Dendritic cell treated with granulocyte-macrophage colony-stimulating factor and Interleukin-4, amounts not matched to agents 40 ng/mL and 50 ng/mL, for 4 days (primary cell): Measurements from ENCODE around the gene CCNY.

Source experiments
- H3K27ac Mint-ChIP-seq: one replicate; pipeline ENCODE4 v1.8.0; 2022; ENCODE audit warnings: mild to moderate bottlenecking, mixed read lengths
- H3K27me3 Mint-ChIP-seq: one replicate; pipeline ENCODE4 v1.8.0; 2022; ENCODE audit warnings: mild to moderate bottlenecking, mixed read lengths
- H3K36me3 Mint-ChIP-seq: one replicate; pipeline ENCODE4 v1.8.0; 2022; ENCODE audit warnings: low read depth, mixed read lengths
- H3K4me1 Mint-ChIP-seq: one replicate; pipeline ENCODE4 v1.8.0; 2022; ENCODE audit warnings: low read depth, mixed read lengths
- H3K4me3 Mint-ChIP-seq: one replicate; pipeline ENCODE4 v1.8.0; 2022; ENCODE audit warnings: mild to moderate bottlenecking, moderate library complexity, mixed read lengths
- H3K9me3 Mint-ChIP-seq: one replicate; pipeline ENCODE4 v1.8.0; 2022; ENCODE audit warnings: mixed read lengths
- intact Hi-C: fragments of 100-400 bp; cut with micrococcal nuclease; formaldehyde crosslinking; loops from one replicate; pipeline ENCODE4 v1.15.0; 2022

The CCNY gene

DNA sequence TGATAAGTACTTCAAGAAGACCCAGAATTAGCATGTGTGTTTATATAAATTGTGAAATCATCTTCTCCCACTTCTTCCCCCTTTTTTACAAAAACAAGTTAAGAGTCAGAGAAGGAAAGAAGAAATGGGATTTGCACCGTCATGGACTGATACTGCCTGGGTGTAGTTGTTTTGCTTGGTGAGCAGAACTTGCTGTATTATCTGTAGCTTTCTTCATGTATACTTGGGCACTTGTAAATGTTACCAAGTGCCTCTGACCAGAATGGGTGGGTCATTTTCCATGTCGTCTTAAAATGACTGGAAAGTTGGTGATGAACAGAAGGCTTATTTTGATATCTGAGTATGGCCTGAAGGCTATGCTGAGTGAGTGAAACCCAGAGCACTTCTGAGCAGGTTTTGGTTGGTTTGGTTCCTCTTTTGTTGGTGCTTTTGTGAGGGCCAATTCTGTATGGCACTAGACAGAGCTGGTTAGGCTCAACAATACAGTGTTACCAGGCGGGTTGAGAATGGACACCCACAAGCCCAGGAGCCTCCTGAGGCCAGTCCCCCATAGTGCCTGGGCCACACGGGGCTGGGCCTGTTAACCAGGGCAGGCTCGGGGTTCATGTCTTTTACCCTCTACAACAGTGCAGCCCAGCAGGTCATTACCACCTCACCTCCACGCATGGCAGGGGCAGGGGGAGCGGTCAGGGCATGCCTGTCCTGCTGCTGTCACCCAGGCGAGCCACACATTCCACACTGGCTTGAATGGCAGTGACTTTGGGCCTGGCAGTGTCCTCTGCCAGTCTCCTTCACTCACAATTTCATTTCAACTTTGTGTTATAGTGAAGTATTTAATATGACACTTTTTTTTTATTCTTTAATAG, 115.1 kb downstream of the CCNY start:
- Mint-ChIP-seq H3K27ac (peak overlapping the region; percentile 91), H3K4me1 (peaks cover 81% of the 10 kb centered on the region), H3K9me3 (no peaks in the 10 kb centered on the region), H3K4me3 (peak overlapping the region; percentile 53), H3K27me3 (no peaks in the 10 kb centered on the region), H3K36me3 (peaks cover 5% of the 10 kb centered on the region)
- intact Hi-C loops = loop anchor here (2.0 to 10.0 kb wide), 3 partner anchors 77 to 325 kb away; partner anchors contain the start of genes CCNY and CREM

DNA sequence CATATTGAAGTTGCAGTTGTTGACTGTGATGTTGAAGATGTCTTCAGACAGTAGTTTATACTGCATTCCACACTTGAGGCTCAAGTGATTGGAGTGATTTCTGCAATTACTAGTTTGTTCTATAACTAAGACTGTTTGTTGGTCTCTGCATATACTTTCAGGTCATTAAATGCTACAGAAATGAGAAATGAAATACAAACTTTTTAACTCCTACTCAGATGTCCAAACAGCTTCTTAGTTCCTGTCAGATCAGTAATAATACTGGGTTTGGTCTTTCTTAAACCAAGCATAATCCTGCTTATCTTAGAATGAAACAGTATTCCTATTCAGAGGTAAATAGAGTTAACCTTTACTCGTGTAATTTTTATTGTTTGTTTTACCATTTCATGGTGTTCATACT, 115.9 kb downstream of the CCNY start:
- Mint-ChIP-seq H3K9me3 (no peaks in the 10 kb centered on the region), H3K4me3 (peak overlapping the region; percentile 27), H3K4me1 (peaks cover 81% of the 10 kb centered on the region), H3K27me3 (no peaks in the 10 kb centered on the region), H3K36me3 (peaks cover 9% of the 10 kb centered on the region), H3K27ac (peak overlapping the region; percentile 91)
- intact Hi-C loops = loop anchor here (5.0 to 10.0 kb wide), 2 partner anchors 77 to 115 kb away; partner anchors contain the start of gene CCNY

DNA sequence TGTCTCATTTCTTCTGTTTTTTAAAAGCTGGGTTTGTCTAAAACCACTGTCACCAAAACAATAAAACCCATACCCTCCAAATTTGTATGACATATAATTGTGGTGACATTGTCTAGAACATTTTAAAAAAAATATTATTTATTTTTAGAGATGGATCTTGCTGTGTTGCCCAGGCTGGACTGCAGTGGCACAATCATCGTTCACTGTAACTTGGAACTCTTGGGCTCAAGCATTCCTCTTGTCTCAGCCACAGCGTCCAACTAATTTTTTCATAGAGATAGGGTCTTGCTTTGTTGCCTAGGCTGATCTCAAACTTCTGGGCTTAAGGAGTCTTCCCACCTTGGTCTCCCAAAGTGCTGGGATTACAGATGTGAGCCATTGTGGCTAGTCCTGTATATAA, 116.5 kb downstream of the CCNY start:
- peaks cover 16% of the 10 kb centered on the region for H3K36me3 Mint-ChIP-seq
- no peaks in the 10 kb centered on the region for H3K9me3 Mint-ChIP-seq
- H3K4me3 Mint-ChIP-seq = no peak overlapping the region
- intact Hi-C loops = loop anchor here (5.0 to 10.0 kb wide), 2 partner anchors 78 to 116 kb away; partner anchors contain the start of gene CCNY
- no peaks in the 10 kb centered on the region for H3K27me3 Mint-ChIP-seq
- H3K27ac Mint-ChIP-seq = no peak overlapping the region
- H3K4me1 Mint-ChIP-seq = peaks cover 84% of the 10 kb centered on the region

DNA sequence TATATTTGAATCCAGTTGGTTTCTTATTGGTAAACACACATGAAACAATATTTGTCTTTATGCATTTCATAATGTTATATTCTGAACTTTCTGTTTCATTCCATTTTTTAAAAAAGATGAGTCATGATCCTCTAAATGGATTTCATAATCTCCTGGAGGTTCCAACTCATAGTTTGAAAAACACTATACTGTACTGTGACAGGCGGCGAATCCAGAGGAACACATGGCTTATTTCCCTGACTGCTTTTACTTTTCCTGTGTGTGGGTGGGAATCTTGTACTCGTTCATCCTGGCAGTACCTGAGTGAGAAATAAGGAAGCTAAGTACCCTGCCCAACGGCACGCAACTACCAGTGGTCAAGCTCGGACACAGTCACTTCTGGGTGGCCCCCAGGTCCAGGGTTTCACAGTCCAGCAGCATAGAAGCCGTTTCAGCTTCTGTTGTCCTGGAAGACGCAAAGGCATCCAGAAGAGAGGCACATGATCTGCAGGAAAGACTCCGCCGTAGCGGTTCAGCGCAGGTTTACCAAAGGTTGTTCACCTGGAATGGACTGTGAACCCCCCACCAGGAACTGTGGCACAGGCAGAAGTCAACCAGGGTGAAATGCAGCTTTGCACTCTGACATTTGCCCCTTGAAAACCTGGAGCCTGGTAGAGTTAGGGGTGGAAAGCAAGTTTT, 117.7 kb downstream of the CCNY start:
- peak overlapping the region; percentile 80 for H3K27ac Mint-ChIP-seq

DNA sequence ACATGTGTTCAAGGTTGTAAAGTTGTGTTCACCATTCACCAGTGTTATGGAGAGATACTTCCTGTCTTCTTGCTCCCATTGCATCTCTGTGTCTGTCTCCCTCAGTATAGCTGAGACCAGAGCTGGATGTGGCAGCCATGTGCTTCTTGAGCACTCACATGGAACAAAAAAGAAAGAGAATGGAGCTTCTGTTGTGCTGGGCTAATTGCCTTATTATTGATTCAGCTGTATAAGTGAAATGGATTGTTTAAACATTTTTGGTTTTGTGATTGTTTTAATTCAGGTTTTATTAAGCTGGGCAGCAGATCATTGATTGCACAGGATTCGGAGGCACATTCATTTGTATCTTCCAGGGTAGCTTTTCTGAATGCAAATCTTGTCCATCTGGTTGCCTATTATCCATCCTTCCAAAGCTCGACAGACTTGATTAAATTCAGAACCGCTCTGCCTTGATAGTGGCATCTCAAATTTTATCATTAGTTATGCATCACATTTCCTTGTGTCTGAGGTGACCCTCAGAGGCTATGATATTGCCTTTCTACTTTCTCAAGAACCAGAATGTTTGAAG, 119.9 kb downstream of the CCNY start:
- Mint-ChIP-seq H3K9me3 (no peaks in the 10 kb centered on the region), H3K27me3 (no peaks in the 10 kb centered on the region), H3K27ac (no peak overlapping the region), H3K4me1 (peaks cover 54% of the 10 kb centered on the region), H3K4me3 (no peak overlapping the region), H3K36me3 (peaks cover 24% of the 10 kb centered on the region)
- intact Hi-C loops = loop anchor here (10.0 kb wide), 1 partner anchor 81 kb away; no protein-coding TSS in a partner anchor

More for the DNA sequence above, 117.7 kb downstream of the CCNY start:
- no peaks in the 10 kb centered on the region for H3K9me3 Mint-ChIP-seq
- peaks cover 75% of the 10 kb centered on the region for H3K4me1 Mint-ChIP-seq
- peak overlapping the region; percentile 35 for H3K4me3 Mint-ChIP-seq
- H3K27me3 Mint-ChIP-seq = no peaks in the 10 kb centered on the region
- H3K36me3 Mint-ChIP-seq = peaks cover 18% of the 10 kb centered on the region
- intact Hi-C loops = loop anchor here (5.0 to 10.0 kb wide), 2 partner anchors 79 to 117 kb away; partner anchors contain the start of gene CCNY

DNA sequence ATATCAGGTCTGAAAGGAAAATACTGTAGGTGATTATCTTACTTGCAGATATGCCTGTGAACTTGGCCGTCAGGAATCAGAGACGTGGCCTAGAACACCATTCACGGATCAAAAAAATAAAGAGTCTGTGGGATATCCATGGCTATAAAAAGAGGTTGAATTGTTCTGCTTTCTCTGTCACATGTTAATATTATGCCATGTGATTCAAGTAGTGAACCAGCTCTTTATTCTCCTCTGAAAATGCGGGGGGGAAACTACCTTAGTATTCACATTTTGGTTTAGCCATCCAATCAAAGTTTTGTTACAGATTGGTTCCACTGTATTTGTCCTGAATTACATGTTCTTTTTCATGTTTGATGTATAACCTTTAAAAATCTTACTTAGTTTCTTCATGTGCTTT, 120.5 kb downstream of the CCNY start:
- Mint-ChIP-seq H3K27me3 (no peaks in the 10 kb centered on the region), H3K9me3 (no peaks in the 10 kb centered on the region), H3K4me3 (no peak overlapping the region), H3K4me1 (peaks cover 48% of the 10 kb centered on the region), H3K27ac (no peak overlapping the region), H3K36me3 (peaks cover 24% of the 10 kb centered on the region)
- intact Hi-C loops = loop anchor here (10.0 kb wide), 1 partner anchor 82 kb away; no protein-coding TSS in a partner anchor

DNA sequence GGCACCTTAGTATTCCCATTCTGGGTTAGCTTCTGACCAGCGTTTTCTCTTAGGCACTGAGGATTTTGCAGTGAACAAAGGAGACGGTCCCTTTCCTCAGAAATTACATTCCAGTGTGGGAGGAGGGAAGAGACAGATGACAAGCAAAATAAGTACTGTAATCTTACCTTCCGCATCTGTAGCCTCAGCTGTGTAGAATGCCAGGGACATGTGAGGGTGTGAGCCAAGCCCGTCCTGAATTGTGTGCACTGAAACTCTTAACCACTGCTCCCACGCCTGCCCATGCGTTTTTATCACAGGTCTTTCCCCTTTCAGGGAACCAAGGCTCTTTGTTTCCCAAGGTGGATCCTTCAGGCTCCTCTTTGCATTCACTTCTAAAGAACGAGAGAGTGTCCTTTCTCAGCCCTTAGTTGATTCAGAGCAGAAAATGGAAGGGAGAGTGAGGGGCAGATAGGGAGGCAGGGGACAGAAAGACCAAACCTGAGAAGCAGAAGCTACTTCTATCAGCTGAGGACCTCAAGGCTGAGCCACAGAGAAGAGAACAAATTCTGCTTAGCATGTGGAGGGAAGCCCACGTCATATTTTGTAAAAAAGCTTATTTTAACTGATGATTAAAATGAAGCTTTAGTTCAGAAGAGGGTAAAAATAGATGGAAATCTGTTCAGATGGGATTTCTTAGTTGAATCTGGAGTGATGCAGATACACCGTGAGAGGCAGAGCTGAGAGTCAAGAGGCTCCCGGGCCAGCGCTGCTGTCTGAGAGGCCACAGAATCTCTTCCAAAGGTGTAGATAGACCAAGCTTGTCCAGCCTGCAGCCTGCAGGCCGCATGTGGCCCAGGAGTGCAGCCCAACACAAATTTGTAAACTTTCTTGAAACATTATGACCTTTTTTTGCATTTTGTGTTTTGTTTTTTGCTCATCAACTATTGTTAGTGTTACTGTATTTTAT, 122.5 kb downstream of the CCNY start:
- Mint-ChIP-seq H3K27ac (peak overlapping the region; percentile 51), H3K36me3 (peaks cover 24% of the 10 kb centered on the region), H3K4me1 (peaks cover 43% of the 10 kb centered on the region), H3K4me3 (no peak overlapping the region), H3K9me3 (no peaks in the 10 kb centered on the region), H3K27me3 (no peaks in the 10 kb centered on the region)
- intact Hi-C loops = loop anchor here (10.0 kb wide), 1 partner anchor 84 kb away; no protein-coding TSS in a partner anchor

DNA sequence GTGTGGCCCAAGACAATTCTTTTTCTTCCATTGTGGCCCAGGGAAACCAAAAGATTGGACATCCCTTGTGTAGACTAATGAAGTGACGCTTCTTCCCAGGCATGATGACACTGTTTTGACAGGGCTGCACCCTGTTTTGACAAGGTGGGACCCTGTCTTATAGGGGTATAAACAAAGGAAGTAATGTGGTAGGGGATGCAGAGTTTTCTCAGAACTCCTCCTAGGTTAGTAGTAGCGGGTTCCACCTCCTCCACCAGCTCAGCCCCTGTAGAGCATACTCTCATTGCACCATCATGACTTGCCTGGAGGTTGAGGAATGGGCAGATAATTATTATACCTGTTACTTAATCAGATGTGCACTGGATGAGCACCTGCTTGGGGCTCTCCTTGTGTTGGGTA, 123.1 kb downstream of the CCNY start:
- no peaks in the 10 kb centered on the region for H3K27me3 Mint-ChIP-seq
- peak overlapping the region; percentile 51 for H3K27ac Mint-ChIP-seq
- peaks cover 19% of the 10 kb centered on the region for H3K36me3 Mint-ChIP-seq
- no peaks in the 10 kb centered on the region for H3K9me3 Mint-ChIP-seq
- intact Hi-C loops = loop anchor here (10.0 kb wide), 1 partner anchor 85 kb away; no protein-coding TSS in a partner anchor
- peaks cover 37% of the 10 kb centered on the region for H3K4me1 Mint-ChIP-seq
- H3K4me3 Mint-ChIP-seq = no peak overlapping the region

DNA sequence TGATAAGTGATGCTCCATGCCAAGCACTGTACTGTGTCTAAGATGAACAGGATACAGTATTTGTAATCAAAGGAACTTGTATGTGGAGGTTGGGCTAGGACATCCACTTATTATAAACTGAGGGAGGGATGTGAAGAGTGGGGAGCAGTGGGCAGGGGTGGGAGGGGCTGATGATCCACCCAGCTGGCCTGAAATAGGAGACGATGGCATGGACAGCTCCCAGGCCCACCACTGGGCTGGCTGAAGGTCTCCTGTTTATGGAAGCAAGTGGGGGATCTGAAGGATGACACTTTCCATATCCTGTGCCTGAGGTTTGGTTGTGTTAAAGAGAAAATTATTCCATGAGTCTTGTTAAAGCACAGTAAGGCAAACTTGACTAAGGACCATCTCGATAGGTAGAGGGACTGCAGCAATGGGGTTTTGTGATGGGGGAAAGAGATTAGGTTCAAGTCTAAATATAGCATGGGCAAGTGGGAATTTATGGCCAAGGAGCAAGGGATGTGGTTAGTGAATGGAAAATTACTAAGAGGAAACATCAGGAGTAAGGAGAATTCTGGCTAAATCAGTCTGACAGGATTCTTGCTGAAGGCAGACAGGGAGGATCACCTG, 124.6 kb downstream of the CCNY start:
- Mint-ChIP-seq H3K27ac (peak overlapping the region; percentile 9), H3K4me1 (peaks cover 21% of the 10 kb centered on the region), H3K27me3 (no peaks in the 10 kb centered on the region), H3K36me3 (peaks cover 19% of the 10 kb centered on the region), H3K4me3 (no peak overlapping the region), H3K9me3 (no peaks in the 10 kb centered on the region)
- intact Hi-C loops = no loop called here

DNA sequence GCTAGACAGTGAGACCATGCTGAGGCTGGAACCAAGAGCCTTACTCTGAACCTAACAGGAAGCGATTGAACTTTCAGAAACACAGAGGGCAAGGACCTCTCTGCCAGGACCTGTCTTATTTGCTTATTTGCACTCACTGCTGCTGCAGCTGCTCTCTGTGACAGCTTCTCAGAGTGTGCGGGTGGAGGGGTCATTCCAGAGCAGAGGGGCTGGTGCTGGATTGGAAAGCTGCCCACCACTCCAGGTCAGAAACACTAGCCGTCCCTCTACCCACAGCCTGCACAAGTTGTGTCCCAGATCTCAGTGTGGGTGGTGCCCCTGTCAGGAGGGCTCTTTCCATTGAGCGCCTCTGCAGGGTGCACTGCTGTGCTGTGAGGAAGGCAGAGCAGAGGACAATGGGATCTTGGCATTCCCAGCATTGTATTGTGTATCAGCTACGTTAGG, 126.2 kb downstream of the CCNY start:
- peaks cover 12% of the 10 kb centered on the region for H3K36me3 Mint-ChIP-seq
- peak overlapping the region; percentile 9 for H3K27ac Mint-ChIP-seq
- peaks cover 6% of the 10 kb centered on the region for H3K4me1 Mint-ChIP-seq
- H3K9me3 Mint-ChIP-seq = no peaks in the 10 kb centered on the region
- H3K27me3 Mint-ChIP-seq = no peaks in the 10 kb centered on the region
- H3K4me3 Mint-ChIP-seq = no peak overlapping the region
- intact Hi-C loops = no loop called here

DNA sequence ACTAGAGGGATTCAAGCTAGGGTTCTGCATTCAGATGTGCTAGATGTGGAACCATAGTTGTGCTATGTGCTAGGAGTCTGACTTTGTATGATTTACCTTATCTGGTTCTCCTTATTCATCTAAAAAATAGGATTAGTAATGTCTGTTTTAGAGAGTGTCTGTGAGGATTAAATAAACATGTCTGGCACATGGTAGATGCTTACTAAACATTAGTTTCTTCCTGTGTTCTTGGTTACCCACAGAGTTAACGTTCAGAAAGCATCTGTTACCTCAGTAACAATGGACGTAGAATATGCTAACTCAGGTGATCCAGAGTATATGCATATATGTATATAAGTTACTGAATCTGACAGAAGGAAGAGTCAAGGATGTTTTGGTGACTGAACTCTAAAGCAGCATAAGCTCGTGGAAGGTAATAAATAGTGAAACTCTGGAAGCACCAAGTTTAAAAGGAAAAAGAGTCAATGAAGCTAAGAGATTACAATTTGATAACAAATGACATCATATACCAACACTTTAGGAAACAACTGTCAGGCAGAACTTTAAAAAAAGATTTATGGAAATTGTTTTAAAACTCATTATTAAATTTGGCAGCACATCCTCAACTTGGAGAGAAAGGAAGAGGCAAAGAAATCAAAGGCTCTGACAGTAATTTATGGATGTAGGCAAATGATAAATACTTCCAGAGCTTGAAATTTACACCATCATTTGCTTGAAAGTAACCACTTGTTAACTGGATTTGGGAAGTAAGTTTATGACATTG, 127.0 kb downstream of the CCNY start:
- peaks cover 6% of the 10 kb centered on the region for H3K36me3 Mint-ChIP-seq
- intact Hi-C loops = no loop called here
- no peaks in the 10 kb centered on the region for H3K27me3 Mint-ChIP-seq
- H3K9me3 Mint-ChIP-seq = no peaks in the 10 kb centered on the region
- no peaks in the 10 kb centered on the region for H3K4me1 Mint-ChIP-seq
- no peak overlapping the region for H3K27ac Mint-ChIP-seq
- H3K4me3 Mint-ChIP-seq = no peak overlapping the region

DNA sequence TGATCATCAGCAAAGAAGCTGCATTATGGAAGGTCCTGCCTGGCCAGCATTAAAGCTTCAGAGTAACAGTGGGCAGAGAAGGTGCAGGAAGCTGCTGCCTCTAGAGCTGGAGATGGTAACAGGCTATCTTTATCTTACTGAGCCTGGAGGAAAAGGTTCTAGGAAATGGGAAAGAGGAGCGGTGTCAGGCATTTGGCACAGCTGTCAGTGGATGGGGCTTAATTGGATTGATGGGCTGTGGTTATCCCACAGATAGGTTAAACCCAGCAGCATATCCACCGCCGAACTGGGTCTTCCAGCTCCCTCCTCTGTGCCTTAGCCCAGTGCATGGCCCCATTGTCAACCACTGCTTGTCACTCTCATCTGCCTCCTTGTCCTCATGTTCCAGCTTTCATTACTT, 127.6 kb downstream of the CCNY start:
- Mint-ChIP-seq H3K9me3 (no peaks in the 10 kb centered on the region), H3K27ac (no peak overlapping the region), H3K27me3 (no peaks in the 10 kb centered on the region), H3K36me3 (peaks cover 6% of the 10 kb centered on the region), H3K4me3 (no peak overlapping the region), H3K4me1 (no peaks in the 10 kb centered on the region)
- intact Hi-C loops = no loop called here
